Prostate gland (tissue), 2 donors: ENCODE data around the gene MYO1G. TPM values are rescaled to one million over a fixed set of nuclear protein-coding genes. Genes with fewer than 3 reads are reported as not detected.

Experiments
- DNase-seq: peaks from one replicate; pipeline ENCODE4 v3.0.0-alpha.2; 2019; ENCODE audit warnings: low spot score
- H3K27ac ChIP-seq, 2 donors: fragments of 200-600 bp; sonication (generic); 2 replicates each; pipeline ENCODE4 v1.5.1; 2017 to 2019
- H3K27me3 ChIP-seq: fragments of 200-600 bp; sonication (generic); replicated peaks from 2 replicates; pipeline ENCODE4 v1.5.1; 2019; ENCODE audit not compliant: insufficient read depth
- H3K36me3 ChIP-seq, 2 donors: fragments of 200-600 bp; sonication (generic); 1 replicate in 1 of 2; 2 replicates in 1 of 2; pipeline versions ENCODE4 v1.5.1 to v1.8.1; 2017 to 2019
- H3K4me1 ChIP-seq: fragments of 200-600 bp; sonication (generic); replicated peaks from 2 replicates; pipeline ENCODE4 v1.5.1; 2019
- H3K4me3 ChIP-seq, 2 donors: fragments of 200-600 bp; sonication (generic); 2 replicates each; pipeline ENCODE4 v1.5.1; 2017 to 2019
- H3K9me3 ChIP-seq: fragments of 200-600 bp; sonication (generic); 2 replicates; pipeline ENCODE4 v1.5.1; 2017
- CTCF ChIP-seq, 4 experiments: fragments of 200-600 bp in 2 of 4; fragments of 450-650 bp in 2 of 4; sonication (generic) in 2 of 4; IDR thresholded peaks; 1 replicate in 3 of 4; 2 replicates in 1 of 4; pipeline ENCODE4 v1.5.1; 2016 to 2019; ENCODE audit warnings: antibody characterized with exemption in 4 of 4, mild to moderate bottlenecking in 2 of 4, moderate library complexity in 2 of 4
- POLR2A ChIP-seq: fragments of 450-650 bp; IDR thresholded peaks from one replicate; pipeline ENCODE4 v1.6.1; 2016; ENCODE audit warnings: antibody characterized with exemption, mild to moderate bottlenecking
- POLR2AphosphoS5 ChIP-seq: sonication (generic); formaldehyde crosslinking; IDR thresholded peaks from one replicate; pipeline ENCODE4 v1.6.1; 2017; ENCODE audit warnings: antibody characterized with exemption
- WGBS: methylation state at CpG from one replicate; pipeline ENCODE4 v1.1.5; 2018; 5-methylcytosine and 5-hydroxymethylcytosine counted together
- intact Hi-C: fragments of 100-400 bp; cut with DNase I; formaldehyde crosslinking; loops from one replicate; pipeline ENCODE4 v1.14.2; 2022
- total RNA-seq, 2 donors: library from RNA; depleted of rRNA; stranded (reverse); fragments of >200 nt; gene quantifications; one replicate each; pipeline ENCODE4 v1.1.0, GENCODE V29; 2016

The MYO1G gene
- total RNA-seq, 2 donors from 2014 or later = 1.9 to 2.7 TPM

GRCh38 chr7:45017253-45017652 is 38.4 kb upstream of the MYO1G start:
- intact Hi-C loops = no loop called here
- DNase-seq = no peak
- H3K4me3 ChIP-seq = no peak overlapping the region
- H3K27ac ChIP-seq = no peak overlapping the region
- no peaks in the 10 kb centered on the region for H3K27me3 ChIP-seq
- H3K36me3 ChIP-seq = no peaks in the 10 kb centered on the region
- TF ChIP-seq POLR2A (no peak), CTCF (IDR thresholded peaks at IDR 0.05) (no peak), POLR2AphosphoS5 (no peak)
- no peaks in the 10 kb centered on the region for H3K9me3 ChIP-seq
- WGBS = 61% methylated on average over 3 of the region's 3 CpGs
- H3K4me1 ChIP-seq = no peaks in the 10 kb centered on the region

- no peaks in the 10 kb centered on the region for H3K36me3 ChIP-seq
- 53% methylated on average over 1 of the region's 1 CpG for WGBS
- H3K9me3 ChIP-seq = no peaks in the 10 kb centered on the region
- intact Hi-C loops = no loop called here
- no peak overlapping the region for H3K4me3 ChIP-seq
- TF ChIP-seq CTCF (IDR thresholded peaks at IDR 0.05) = no peak
- no peak for TF ChIP-seq POLR2A
- no peak for TF ChIP-seq POLR2AphosphoS5
- no peaks in the 10 kb centered on the region for H3K4me1 ChIP-seq
- no peaks in the 10 kb centered on the region for H3K27me3 ChIP-seq
- no peak for DNase-seq
- H3K27ac ChIP-seq = no peak overlapping the region
Observed at GRCh38 chr7:45015313-45015712, 36.5 kb upstream of the MYO1G start.

- H3K9me3 ChIP-seq = no peaks in the 10 kb centered on the region
- no peak overlapping the region for H3K4me3 ChIP-seq
- TF ChIP-seq POLR2A (no peak), POLR2AphosphoS5 (no peak), CTCF (IDR thresholded peaks at IDR 0.05) (no peak)
- intact Hi-C loops = no loop called here
- H3K36me3 ChIP-seq = no peaks in the 10 kb centered on the region
- WGBS = 95% methylated on average over 2 of the region's 2 CpGs
- no peaks in the 10 kb centered on the region for H3K4me1 ChIP-seq
- no peaks in the 10 kb centered on the region for H3K27me3 ChIP-seq
- no peak for DNase-seq
- H3K27ac ChIP-seq = no peak overlapping the region
Observed at GRCh38 chr7:45013465-45013967, 34.7 kb upstream of the MYO1G start.

GRCh38 chr7:45007571-45008328 is 28.9 kb upstream of the MYO1G start:
- intact Hi-C loops = no loop called here
- H3K4me1 ChIP-seq = no peaks in the 10 kb centered on the region
- 92% methylated on average over 7 of the region's 7 CpGs for WGBS

More at GRCh38 chr7:45007571-45008328, 28.9 kb upstream of the MYO1G start:
- TF ChIP-seq POLR2AphosphoS5 = no peak
- TF ChIP-seq POLR2A = no peak
- no peak for TF ChIP-seq CTCF (IDR thresholded peaks at IDR 0.05)
- Histone ChIP-seq H3K27me3 (no peaks in the 10 kb centered on the region), H3K9me3 (no peaks in the 10 kb centered on the region), H3K36me3 (no peaks in the 10 kb centered on the region), H3K4me3 (no peak overlapping the region), H3K27ac (no peak overlapping the region)
- no peak for DNase-seq
